Uterus (tissue), 2 donors: ENCODE data around the gene SH3PXD2A.

Experiments
- POLR2A ChIP-seq, 2 donors: fragments of 450-650 bp; IDR thresholded peaks; one replicate each; pipeline ENCODE4 v1.6.1; 2016; ENCODE audit warnings: antibody characterized with exemption in 2 of 2, mild to moderate bottlenecking in 1 of 2, moderate library complexity in 1 of 2
- TF ChIP-seq, protein P1 (sequence below), 4 experiments: fragments of 200-600 bp in 2 of 4; fragments of 450-650 bp in 2 of 4; sonication (generic) in 2 of 4; IDR thresholded peaks; one replicate each; pipeline ENCODE4 v1.5.1; 2016 to 2019; ENCODE audit warnings: antibody characterized with exemption in 4 of 4, mild to moderate bottlenecking in 2 of 4, moderate library complexity in 1 of 4

DNA sequence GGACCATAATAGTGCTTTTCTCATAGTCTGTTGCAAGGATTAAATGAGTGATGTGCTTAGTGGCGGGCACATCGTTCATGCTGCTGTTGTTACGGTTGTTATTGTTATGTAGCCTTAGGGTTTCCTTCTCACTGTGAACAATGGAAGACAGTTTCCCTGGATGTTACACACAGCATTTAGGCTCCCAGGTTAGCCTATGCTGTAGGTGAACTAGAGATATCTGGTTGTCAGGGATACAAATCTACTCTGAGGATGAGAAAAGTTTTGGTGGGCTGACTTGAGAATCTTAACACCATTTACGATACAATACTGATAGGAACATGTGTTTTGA is 14.7 kb downstream of the SH3PXD2A start:
- TF ChIP-seq, protein P1, sequence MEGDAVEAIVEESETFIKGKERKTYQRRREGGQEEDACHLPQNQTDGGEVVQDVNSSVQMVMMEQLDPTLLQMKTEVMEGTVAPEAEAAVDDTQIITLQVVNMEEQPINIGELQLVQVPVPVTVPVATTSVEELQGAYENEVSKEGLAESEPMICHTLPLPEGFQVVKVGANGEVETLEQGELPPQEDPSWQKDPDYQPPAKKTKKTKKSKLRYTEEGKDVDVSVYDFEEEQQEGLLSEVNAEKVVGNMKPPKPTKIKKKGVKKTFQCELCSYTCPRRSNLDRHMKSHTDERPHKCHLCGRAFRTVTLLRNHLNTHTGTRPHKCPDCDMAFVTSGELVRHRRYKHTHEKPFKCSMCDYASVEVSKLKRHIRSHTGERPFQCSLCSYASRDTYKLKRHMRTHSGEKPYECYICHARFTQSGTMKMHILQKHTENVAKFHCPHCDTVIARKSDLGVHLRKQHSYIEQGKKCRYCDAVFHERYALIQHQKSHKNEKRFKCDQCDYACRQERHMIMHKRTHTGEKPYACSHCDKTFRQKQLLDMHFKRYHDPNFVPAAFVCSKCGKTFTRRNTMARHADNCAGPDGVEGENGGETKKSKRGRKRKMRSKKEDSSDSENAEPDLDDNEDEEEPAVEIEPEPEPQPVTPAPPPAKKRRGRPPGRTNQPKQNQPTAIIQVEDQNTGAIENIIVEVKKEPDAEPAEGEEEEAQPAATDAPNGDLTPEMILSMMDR (IDR thresholded peaks at IDR 0.05) = no peak
- no peak for TF ChIP-seq POLR2A (IDR thresholded peaks at IDR 0.05)
